HepG2 (cell line): ENCODE results near the gene DCAKD. TPM values are rescaled to one million over a fixed set of nuclear protein-coding genes. Genes with fewer than 3 reads are reported as not detected.

Experiments
- FOXK1 ChIP-seq: sonication (generic); formaldehyde crosslinking; IDR thresholded peaks from 2 replicates; pipeline ENCODE4 v1.4.0; 2020; ENCODE audit warnings: low read depth, missing genetic modification reagents, borderline replicate concordance
- IRF2 ChIP-seq: IDR thresholded peaks from 2 replicates; pipeline ENCODE4 v1.6.1; 2018; ENCODE audit warnings: missing genetic modification reagents, missing compliant biosample characterization
- NONO ChIP-seq, 2 experiments: fragments of 450-650 bp in 1 of 2; sonication (generic) in 1 of 2; formaldehyde crosslinking in 1 of 2; IDR thresholded peaks in 1 of 2; conservative IDR thresholded peaks in 1 of 2; 2 replicates each; pipeline versions ENCODE4 v1.6.1 to v1.8.0; 2017 to 2022; ENCODE audit warnings: mild to moderate bottlenecking in 1 of 2, missing genetic modification reagents in 1 of 2, moderate library complexity in 1 of 2
- NR2F1 ChIP-seq, 2 experiments: fragments of 450-650 bp in 1 of 2; formaldehyde crosslinking in 1 of 2; IDR thresholded peaks; 2 replicates each; pipeline versions ENCODE4 v1.5.0 to v1.6.1; 2016 to 2020; ENCODE audit warnings: mild to moderate bottlenecking in 1 of 2, missing compliant biosample characterization in 1 of 2, missing genetic modification reagents in 1 of 2, moderate library complexity in 1 of 2
- POLR2G ChIP-seq: fragments of 200-400 bp; formaldehyde crosslinking; IDR thresholded peaks from 2 replicates; pipeline ENCODE4 v1.6.1; 2018; ENCODE audit warnings: mild to moderate bottlenecking, low read depth, low read length, moderate library complexity
- RBFOX2 ChIP-seq: fragments of 200-400 bp; formaldehyde crosslinking; IDR thresholded peaks from 2 replicates; pipeline ENCODE4 v1.6.1; 2017; ENCODE audit warnings: low read depth, mild to moderate bottlenecking, low read length
- SALL1 ChIP-seq: sonication (generic); formaldehyde crosslinking; IDR thresholded peaks from 2 replicates; pipeline ENCODE4 v1.8.0; 2022; ENCODE audit warnings: mild to moderate bottlenecking, missing genetic modification reagents
- SNRNP70 ChIP-seq: fragments of 200-400 bp; formaldehyde crosslinking; IDR thresholded peaks from 2 replicates; pipeline ENCODE4 v1.6.1; 2017; ENCODE audit warnings: mild to moderate bottlenecking, low read depth, low read length, moderate library complexity
- SRF ChIP-seq: IDR thresholded peaks from 2 replicates; pipeline ENCODE4 v1.6.1; 2011; ENCODE audit warnings: mild to moderate bottlenecking, low read depth, low read length, moderate library complexity
- YEATS4 ChIP-seq: sonication (generic); formaldehyde crosslinking; IDR thresholded peaks from 2 replicates; pipeline ENCODE4 v1.4.0; 2020; ENCODE audit warnings: missing genetic modification reagents, borderline replicate concordance
- ZNF292 ChIP-seq: sonication (generic); formaldehyde crosslinking; IDR thresholded peaks from 2 replicates; pipeline ENCODE4 v1.8.1; 2022; ENCODE audit warnings: mild to moderate bottlenecking, low read depth, missing genetic modification reagents, borderline replicate concordance
- ZNF792 ChIP-seq: IDR thresholded peaks from 2 replicates; pipeline ENCODE4 v1.6.1; 2016
- ZSCAN12 ChIP-seq: sonication (generic); formaldehyde crosslinking; IDR thresholded peaks from 2 replicates; pipeline ENCODE4 v1.9.0; 2021; ENCODE audit warnings: mild to moderate bottlenecking, missing genetic modification reagents
- polyA plus RNA-seq, 8 experiments: library from polyadenylated mRNA; depleted of rRNA in 3 of 8; stranded (reverse) in 7 of 8; unstranded in 1 of 8; fragments of >200 nt; fragmentation: Illumina TruSeq in 4 of 8; extraction: Trizol in 4 of 8; gene quantifications; 2 replicates each; pipeline versions ENCODE4 v1.2.1 to v1.2.3, GENCODE V29; 2011 to 2016; ENCODE audit warnings: low read depth in 4 of 8, missing spikeins in 1 of 8, mixed read lengths in 1 of 8; ENCODE audit not compliant: insufficient read depth in 1 of 8
- total RNA-seq, 5 experiments: library from RNA; depleted of rRNA; stranded (reverse); fragments of >200 nt; fragmentation: Illumina TruSeq; extraction: Trizol; gene quantifications; 2 replicates each; pipeline ENCODE4 v1.2.3, GENCODE V29; 2016; ENCODE audit warnings: low read depth in 1 of 5
- TF ChIP-seq, protein P1 (sequence below): sonication (generic); formaldehyde crosslinking; IDR thresholded peaks from 2 replicates; pipeline ENCODE4 v1.5.1; 2020; ENCODE audit warnings: mild to moderate bottlenecking, missing genetic modification reagents, borderline replicate concordance
- TF ChIP-seq, protein P2 (sequence below): sonication (generic); formaldehyde crosslinking; IDR thresholded peaks from 2 replicates; pipeline ENCODE4 v1.4.0; 2020; ENCODE audit warnings: missing genetic modification reagents
- TF ChIP-seq, protein P3 (sequence below): IDR thresholded peaks from 2 replicates; pipeline ENCODE4 v1.6.1; 2012; ENCODE audit warnings: inconsistent platforms
- TF ChIP-seq, protein P4 (sequence below): sonication (generic); formaldehyde crosslinking; IDR thresholded peaks from 2 replicates; pipeline ENCODE4 v1.8.0; 2022; ENCODE audit warnings: missing genetic modification reagents, mild to moderate bottlenecking, moderate library complexity, borderline replicate concordance

The DCAKD gene
- total and polyA plus RNA-seq, 2 of the 13 experiments (the other 11 are each of a cell fraction or from before 2014, with no cell fraction given), result 25.9 to 29.2 TPM

DNA sequence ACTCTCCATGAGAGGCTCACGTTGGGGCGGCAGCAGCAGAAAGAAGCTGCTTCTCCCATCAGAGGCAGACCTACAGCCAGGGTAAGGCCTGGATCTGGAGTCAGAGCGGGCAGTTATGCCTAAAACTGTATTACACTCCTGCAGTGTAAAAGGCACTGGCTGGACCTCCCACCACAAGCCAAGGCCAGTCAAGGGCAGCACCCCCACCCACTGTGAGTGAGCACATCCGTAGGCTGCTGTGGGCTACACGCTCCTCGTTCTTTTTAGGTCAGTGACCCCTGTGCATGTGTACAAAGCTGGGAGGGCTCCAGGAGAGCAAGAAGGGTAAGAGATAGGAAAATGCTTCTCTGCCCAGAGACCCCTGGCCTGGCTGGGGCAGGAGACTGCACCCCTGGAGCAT is 20.7 kb downstream of the DCAKD start (continued):
- TF ChIP-seq, protein P1, sequence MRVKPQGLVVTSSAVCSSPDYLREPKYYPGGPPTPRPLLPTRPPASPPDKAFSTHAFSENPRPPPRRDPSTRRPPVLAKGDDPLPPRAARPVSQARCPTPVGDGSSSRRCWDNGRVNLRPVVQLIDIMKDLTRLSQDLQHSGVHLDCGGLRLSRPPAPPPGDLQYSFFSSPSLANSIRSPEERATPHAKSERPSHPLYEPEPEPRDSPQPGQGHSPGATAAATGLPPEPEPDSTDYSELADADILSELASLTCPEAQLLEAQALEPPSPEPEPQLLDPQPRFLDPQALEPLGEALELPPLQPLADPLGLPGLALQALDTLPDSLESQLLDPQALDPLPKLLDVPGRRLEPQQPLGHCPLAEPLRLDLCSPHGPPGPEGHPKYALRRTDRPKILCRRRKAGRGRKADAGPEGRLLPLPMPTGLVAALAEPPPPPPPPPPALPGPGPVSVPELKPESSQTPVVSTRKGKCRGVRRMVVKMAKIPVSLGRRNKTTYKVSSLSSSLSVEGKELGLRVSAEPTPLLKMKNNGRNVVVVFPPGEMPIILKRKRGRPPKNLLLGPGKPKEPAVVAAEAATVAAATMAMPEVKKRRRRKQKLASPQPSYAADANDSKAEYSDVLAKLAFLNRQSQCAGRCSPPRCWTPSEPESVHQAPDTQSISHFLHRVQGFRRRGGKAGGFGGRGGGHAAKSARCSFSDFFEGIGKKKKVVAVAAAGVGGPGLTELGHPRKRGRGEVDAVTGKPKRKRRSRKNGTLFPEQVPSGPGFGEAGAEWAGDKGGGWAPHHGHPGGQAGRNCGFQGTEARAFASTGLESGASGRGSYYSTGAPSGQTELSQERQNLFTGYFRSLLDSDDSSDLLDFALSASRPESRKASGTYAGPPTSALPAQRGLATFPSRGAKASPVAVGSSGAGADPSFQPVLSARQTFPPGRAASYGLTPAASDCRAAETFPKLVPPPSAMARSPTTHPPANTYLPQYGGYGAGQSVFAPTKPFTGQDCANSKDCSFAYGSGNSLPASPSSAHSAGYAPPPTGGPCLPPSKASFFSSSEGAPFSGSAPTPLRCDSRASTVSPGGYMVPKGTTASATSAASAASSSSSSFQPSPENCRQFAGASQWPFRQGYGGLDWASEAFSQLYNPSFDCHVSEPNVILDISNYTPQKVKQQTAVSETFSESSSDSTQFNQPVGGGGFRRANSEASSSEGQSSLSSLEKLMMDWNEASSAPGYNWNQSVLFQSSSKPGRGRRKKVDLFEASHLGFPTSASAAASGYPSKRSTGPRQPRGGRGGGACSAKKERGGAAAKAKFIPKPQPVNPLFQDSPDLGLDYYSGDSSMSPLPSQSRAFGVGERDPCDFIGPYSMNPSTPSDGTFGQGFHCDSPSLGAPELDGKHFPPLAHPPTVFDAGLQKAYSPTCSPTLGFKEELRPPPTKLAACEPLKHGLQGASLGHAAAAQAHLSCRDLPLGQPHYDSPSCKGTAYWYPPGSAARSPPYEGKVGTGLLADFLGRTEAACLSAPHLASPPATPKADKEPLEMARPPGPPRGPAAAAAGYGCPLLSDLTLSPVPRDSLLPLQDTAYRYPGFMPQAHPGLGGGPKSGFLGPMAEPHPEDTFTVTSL (CRISPR knock-in tag), result no peak
- TF ChIP-seq SNRNP70 (no peak), ZNF292 (CRISPR knock-in tag) (peak; percentile 74; the same call in 1 of the 2 replicates), SRF (peak; percentile 25; the same call in 1 of the 2 replicates), YEATS4 (CRISPR knock-in tag) (peak; percentile 37; the same call in 1 of the 2 replicates), IRF2 (CRISPR knock-in tag) (peak; percentile 34; the same call in 1 of the 2 replicates), RBFOX2 (no peak), POLR2G (no peak), ZSCAN12 (CRISPR knock-in tag) (no peak), FOXK1 (CRISPR knock-in tag) (no peak), NONO (IDR thresholded peaks at IDR 0.05) (no peak), NONO (CRISPR knock-in tag; conservative IDR thresholded peaks at IDR 0.05) (0 out of 2 replicates have a peak, but pooled peaks have one; percentile 45), SALL1 (CRISPR knock-in tag) (peak; percentile 77), NR2F1 (CRISPR knock-in tag; IDR thresholded peaks at IDR 0.05) (peak; percentile 33 to 57; a peak in 1 of 4 replicates), ZNF792 (CRISPR knock-in tag) (0 out of 2 replicates have a peak, but pooled peaks have one; percentile 46)
- TF ChIP-seq, protein P2, sequence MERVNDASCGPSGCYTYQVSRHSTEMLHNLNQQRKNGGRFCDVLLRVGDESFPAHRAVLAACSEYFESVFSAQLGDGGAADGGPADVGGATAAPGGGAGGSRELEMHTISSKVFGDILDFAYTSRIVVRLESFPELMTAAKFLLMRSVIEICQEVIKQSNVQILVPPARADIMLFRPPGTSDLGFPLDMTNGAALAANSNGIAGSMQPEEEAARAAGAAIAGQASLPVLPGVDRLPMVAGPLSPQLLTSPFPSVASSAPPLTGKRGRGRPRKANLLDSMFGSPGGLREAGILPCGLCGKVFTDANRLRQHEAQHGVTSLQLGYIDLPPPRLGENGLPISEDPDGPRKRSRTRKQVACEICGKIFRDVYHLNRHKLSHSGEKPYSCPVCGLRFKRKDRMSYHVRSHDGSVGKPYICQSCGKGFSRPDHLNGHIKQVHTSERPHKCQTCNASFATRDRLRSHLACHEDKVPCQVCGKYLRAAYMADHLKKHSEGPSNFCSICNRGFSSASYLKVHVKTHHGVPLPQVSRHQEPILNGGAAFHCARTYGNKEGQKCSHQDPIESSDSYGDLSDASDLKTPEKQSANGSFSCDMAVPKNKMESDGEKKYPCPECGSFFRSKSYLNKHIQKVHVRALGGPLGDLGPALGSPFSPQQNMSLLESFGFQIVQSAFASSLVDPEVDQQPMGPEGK (CRISPR knock-in tag), result peak; percentile 68; the same call in 1 of the 2 replicates
- TF ChIP-seq, protein P3, sequence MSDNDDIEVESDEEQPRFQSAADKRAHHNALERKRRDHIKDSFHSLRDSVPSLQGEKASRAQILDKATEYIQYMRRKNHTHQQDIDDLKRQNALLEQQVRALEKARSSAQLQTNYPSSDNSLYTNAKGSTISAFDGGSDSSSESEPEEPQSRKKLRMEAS, result peak; percentile 55; the same call in 1 of the 2 replicates
- TF ChIP-seq, protein P4, sequence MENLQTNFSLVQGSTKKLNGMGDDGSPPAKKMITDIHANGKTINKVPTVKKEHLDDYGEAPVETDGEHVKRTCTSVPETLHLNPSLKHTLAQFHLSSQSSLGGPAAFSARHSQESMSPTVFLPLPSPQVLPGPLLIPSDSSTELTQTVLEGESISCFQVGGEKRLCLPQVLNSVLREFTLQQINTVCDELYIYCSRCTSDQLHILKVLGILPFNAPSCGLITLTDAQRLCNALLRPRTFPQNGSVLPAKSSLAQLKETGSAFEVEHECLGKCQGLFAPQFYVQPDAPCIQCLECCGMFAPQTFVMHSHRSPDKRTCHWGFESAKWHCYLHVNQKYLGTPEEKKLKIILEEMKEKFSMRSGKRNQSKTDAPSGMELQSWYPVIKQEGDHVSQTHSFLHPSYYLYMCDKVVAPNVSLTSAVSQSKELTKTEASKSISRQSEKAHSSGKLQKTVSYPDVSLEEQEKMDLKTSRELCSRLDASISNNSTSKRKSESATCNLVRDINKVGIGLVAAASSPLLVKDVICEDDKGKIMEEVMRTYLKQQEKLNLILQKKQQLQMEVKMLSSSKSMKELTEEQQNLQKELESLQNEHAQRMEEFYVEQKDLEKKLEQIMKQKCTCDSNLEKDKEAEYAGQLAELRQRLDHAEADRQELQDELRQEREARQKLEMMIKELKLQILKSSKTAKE (CRISPR knock-in tag), result no peak; the same call in 1 of the 2 replicates
